Activated CD4-positive, CD25-positive, alpha-beta regulatory T cell (primary cell): ENCODE data around the gene C6orf141.

Experiments
- DNase-seq, 4 experiments: peaks; one replicate each; lab custom pipeline; 2025; lab: John Stamatoyannopoulos, UW

Gene C6orf141

GRCh38 chr6:49550492-49551077 lies at the start of gene C6orf141:
Gene C6orf141 (plus strand): TSS chr6:49550668. CDS start chr6:49550793, 125 bp downstream.
- no peak for DNase-seq

GRCh38 chr6:49504666-49505065 lies 45.8 kb upstream of the C6orf141 start:
- DNase-seq = no peak

DNA sequence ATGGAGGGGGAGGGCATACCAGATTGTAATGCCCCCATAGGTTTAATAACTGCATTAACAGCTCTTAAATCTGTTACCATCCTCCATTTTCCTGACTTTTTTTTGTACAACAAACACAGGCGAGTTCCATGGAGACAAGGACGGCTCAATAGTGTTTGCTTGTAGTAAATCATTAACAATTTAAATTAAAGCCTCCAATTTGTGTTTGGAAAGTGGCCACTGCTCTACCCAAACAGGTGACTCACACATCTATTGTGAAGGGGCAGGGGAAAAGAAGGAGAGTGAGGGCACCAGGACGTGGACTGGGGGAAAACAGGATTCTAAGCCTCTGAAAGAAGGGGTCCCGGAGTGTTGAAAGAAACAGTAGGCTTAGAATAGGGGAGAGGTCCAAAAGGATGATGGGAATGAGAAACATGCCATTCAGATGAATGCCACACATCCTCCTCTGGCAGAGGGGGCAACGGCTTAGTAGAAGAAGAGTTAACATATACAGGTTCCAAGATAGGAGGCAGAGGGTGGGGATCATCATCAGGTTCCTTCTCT lies 43.8 kb upstream of the C6orf141 start:
- DNase-seq = no peak

GRCh38 chr6:49509342-49509741 lies 41.1 kb upstream of the C6orf141 start:
- DNase-seq = no peak

DNA sequence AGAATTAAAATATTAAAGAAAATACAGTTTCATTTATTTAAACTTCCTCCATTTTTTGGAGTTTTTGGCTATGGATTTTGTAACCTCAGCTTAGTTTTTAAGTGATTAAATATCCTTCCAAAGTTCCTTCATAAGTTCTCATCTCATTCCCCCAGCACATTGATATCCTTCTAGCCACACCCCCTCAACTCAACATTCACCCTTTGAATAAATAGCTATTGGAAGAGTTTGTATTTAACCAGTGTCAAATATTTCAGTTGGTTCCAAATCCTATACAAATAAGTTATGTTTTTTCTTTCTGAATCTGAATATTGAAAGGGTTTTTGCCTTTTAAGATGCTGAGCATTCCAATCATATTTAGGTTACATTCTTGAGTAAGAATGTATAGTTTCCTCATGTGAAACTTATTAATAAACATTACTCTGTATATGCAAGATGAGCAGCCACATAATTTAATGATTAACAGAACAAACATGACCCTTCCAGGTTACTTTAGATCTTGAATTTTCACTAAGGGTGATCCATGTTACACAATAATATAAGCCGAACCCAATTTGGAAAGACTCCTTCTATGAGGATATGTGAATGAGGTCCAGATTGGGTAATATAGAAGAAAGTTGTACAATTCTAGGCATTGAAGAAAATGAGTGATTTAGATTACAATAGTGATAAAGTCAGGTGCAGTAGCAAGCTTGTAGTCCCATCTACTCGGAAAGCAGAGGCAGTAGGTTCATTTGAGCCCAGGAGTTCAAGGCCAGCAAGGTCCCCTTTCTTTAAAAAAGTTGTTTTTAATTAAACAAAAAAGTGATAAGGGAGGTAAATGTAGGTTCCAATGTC lies 37.1 kb upstream of the C6orf141 start:
- DNase-seq = no peak

DNA sequence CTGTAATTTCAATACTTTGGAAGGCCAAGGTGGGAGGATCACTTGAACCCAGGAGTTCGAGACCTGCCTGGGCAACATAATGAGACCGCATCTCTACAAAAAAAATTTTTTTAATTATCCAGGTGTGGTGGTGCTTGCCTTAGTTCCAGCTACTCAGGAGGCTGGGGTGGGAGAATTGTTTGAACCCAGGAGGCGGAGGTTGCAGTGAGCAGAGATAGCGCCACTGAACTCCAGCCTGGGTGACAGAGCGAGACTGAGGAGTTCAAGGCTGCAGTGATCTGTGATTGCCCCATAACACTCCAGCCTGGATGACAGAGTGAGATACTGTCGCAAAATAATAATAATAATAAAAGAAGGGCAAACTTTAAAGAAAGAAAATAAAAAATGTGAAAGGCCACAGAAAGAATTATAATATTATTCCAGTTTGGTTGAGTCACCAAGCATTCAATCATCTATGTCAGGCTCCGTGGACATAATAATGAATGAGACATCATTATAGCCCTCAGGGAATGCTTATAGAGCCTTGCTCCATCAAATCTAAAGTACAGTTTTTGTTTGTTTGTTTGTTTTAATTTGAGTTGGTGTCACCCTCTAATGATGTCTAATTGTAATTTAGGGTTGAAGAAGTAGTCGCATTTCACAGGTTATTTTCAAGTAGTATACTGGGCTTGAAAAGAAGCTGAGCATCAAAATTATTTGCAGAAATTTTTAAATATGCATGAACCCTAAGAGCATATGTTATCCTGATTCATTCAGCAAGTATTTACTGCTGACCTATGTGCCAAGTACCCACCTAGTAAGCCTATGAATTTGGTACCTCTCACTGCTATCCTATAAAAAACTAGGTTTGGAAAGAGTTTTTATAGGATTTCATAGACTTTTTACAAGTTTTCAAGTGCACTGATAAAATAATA lies 35.6 kb upstream of the C6orf141 start:
- no peak for DNase-seq

DNA sequence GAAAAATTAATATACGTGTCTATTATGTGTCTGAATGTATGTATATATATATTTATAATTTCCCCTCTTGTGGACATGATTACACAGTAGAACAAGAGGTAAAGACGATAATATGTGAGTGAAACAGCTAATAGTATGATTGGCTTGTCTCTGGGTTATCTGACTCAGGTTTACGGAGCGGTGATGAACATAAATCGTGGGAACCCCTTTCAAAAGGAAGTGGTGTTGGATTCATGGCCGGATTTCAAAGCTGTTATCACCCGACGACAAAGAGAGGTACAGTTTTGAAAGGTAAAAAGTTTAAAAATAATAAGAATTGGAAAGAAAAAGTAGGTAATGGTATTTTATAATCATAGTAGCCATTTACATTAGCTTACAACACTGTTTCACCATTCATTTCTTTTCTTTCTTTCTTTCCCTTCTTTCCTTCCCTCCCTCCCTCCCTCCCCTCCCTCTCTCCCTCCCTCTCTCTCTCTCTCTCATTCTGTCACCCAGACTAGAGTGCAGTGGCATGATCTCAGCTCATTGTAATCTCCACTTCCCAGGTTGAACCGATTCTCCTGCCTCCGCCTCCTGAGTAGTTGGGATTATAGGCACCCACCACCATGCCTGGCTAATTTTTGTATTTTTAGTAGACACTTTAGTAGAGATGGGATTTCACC lies 34.9 kb upstream of the C6orf141 start:
- no peak for DNase-seq

DNA sequence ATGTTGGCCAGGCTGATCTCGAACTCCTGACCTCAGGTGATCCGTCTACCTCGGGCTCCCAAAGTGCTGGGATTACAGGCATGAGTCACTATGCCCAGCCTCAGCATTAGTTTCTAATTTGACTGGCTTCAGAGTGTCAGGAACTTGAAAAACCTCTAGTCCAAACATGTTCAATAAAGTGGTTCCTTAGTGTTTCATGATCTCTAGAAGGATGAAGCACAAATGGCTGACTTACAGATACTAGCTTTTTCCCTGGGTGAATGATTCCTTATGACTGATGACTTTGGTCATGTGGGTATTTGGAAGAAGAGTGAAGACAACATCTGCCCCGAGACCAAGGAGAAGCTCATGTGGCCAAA lies 34.3 kb upstream of the C6orf141 start:
- no peak for DNase-seq

GRCh38 chr6:49517919-49518318 lies 32.5 kb upstream of the C6orf141 start:
- DNase-seq = no peak

GRCh38 chr6:49519660-49520059 lies 30.8 kb upstream of the C6orf141 start:
- no peak for DNase-seq

DNA sequence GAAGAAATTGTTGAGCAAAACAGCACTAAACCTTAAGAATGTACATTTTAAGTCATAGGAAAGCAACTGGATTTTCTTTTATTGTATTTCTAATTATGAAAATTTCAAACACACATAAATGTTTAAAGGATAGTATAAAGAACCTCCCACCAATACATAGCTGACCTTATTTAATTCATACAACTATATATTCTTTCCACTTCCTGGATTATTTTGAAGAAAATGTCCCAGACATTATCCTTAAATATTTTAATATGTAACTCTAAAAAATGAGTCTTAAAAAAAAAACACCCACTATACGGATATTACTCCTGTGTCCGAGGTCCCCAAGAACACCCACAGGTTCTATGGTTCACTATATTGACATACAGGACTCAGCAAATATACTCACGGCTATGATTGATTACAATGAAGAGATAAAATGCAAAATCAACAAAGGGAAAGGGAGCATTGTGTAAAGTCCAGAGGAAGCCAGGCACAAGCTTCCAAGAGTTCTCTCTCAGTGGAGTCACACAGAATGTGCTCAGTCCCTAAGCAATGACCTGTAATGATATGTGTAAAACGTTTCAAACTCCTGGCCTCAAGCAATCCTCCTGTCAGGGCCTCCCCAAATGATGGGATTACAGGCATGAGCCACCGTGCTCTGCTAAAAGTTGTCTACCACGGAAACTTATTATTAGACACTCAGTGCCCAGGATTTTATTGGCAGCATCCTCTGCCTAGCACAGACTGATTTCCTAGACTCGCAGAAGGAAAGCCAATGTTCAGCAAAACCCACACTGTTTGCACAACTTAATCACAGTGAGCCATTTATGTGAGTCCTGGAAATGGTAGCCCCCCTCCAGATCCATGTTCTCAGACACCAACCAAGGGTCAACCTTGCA lies 27.5 kb upstream of the C6orf141 start:
- no peak for DNase-seq

DNA sequence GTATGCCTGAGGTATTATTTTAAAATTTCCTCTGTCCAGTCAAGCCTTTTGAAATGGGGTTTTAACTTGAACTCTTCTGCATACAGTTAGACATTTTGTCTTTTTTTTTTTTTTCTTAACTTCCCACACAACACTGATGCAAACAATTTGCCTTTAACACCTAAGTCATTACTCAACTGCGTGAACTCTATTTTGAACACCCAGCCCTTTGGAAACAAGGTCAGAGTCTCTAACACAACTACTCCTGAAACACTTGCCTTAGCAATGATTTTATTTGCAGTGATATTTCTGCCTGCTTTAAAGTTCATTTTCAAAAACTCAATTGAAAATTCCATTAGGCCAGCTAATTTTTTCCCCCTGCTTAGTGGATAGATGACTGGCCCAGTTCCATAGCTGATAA lies 26.6 kb upstream of the C6orf141 start:
- no peak for DNase-seq

DNA sequence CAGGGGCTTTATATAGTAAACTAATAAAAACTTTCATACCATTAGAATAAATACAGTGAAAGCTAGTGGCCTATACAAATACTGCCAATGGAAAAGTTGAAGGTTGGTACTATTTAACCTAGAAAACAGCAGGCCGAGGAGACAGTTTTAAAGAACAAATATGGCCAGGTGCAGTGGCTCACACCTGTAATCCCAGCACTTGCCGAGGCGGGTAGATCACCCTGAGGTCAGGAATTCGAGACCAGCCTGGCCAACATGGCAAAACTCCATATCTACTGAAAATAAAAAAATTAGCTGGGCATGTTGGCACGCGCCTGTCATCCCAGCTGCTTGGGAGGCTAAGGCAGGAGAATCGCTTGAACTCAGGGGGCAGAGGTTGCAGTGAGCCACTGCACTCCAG lies 25.9 kb upstream of the C6orf141 start:
- no peak for DNase-seq

GRCh38 chr6:49526598-49526997 lies 23.9 kb upstream of the C6orf141 start:
- DNase-seq = no peak

GRCh38 chr6:49527320-49527719 lies 23.1 kb upstream of the C6orf141 start:
- DNase-seq = no peak

- DNase-seq = no peak
Measured at GRCh38 chr6:49528571-49528970, 21.9 kb upstream of the C6orf141 start.

- no peak for DNase-seq
Measured at GRCh38 chr6:49530141-49530776, 20.2 kb upstream of the C6orf141 start.

GRCh38 chr6:49531774-49532569 lies 18.5 kb upstream of the C6orf141 start:
- DNase-seq = no peak

DNA sequence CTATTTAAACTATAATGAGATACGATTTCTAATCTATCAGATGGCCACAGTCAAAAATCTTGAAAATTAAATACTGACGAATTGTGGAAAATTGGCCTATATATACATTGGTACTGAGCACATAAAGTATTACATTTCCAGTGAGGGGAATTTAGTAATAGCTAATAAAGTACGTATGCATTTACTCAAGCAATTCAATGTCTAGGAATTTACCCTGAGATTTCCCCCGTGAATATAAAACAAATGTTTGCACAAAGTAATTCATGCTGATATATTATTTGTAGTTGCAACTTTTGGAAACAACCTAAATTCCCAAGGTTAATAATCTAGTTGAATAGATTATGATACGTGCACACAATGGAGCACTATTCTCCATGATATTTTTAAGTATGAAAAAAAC lies 14.7 kb upstream of the C6orf141 start:
- DNase-seq = no peak

- no peak for DNase-seq
Measured at GRCh38 chr6:49539102-49539501, 11.4 kb upstream of the C6orf141 start.
